Brain microvascular endothelial cell (primary cell): Measurements from ENCODE around the gene MRPL38.

Experiments
- DNase-seq: peaks from one replicate; pipeline ENCODE4 v3.0.0-alpha.2; 2020
- H3K27ac ChIP-seq: fragments of 250-450 bp; sonication (Bioruptor Pico); 2 replicates; pipeline ENCODE4 v1.5.1; 2020; ENCODE audit warnings: mild to moderate bottlenecking, moderate library complexity
- H3K27me3 ChIP-seq: fragments of 250-450 bp; sonication (Bioruptor Pico); replicated peaks from 2 replicates; pipeline ENCODE4 v1.5.1; 2020; ENCODE audit warnings: mild to moderate bottlenecking
- H3K36me3 ChIP-seq: fragments of 250-450 bp; sonication (Bioruptor Pico); replicated peaks from 2 replicates; pipeline ENCODE4 v1.5.1; 2020; ENCODE audit warnings: mild to moderate bottlenecking
- H3K4me3 ChIP-seq: 2 replicates; pipeline ENCODE4 v1.5.1; 2011; ENCODE audit warnings: low read depth, mild to moderate bottlenecking, control low read depth, low read length, moderate library complexity
- in situ Hi-C: cut with HindIII; loops from 2 replicates; pipeline ENCODE4 v1.10.0; 2017; ENCODE audit warnings: low sequenced_read_pairs, low pct_ligation_motif_present
- TF ChIP-seq, protein P1 (sequence below): IDR thresholded peaks from 2 replicates; pipeline ENCODE4 v1.5.1; 2011; ENCODE audit warnings: low read depth, mild to moderate bottlenecking, moderate library complexity, low read length, control low read depth, inconsistent platforms; ENCODE audit errors: missing control alignments

MRPL38 gene

DNA sequence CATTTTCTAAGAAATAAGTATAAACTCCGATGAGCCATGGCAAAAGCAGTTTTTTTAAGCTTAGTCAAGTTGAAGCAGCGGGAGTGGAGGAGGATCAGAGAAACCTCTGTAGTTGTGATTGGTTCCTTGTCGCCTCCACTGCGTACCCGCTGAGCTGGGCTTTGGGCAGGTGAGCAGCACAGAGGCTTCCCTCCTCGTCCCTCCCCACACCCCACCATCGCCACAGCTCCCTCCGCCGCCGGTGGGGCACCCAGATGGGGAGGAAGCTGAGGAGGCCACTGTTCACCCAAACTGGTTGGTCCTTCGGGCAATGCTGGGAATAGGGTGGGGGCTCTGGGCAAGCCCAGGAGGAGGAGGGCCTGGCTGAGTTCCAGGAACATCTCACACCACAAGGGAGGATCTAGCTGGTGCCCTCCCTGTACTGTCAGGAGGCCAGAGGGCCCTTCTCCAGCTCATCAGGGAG, 5.2 kb upstream of the MRPL38 start:
- no peak for DNase-seq
- in situ Hi-C loops = no loop called here
- Histone ChIP-seq H3K4me3 (no peak overlapping the region), H3K27me3 (no peaks in the 10 kb centered on the region), H3K36me3 (no peaks in the 10 kb centered on the region), H3K27ac (no peak overlapping the region)
- TF ChIP-seq, protein P1, sequence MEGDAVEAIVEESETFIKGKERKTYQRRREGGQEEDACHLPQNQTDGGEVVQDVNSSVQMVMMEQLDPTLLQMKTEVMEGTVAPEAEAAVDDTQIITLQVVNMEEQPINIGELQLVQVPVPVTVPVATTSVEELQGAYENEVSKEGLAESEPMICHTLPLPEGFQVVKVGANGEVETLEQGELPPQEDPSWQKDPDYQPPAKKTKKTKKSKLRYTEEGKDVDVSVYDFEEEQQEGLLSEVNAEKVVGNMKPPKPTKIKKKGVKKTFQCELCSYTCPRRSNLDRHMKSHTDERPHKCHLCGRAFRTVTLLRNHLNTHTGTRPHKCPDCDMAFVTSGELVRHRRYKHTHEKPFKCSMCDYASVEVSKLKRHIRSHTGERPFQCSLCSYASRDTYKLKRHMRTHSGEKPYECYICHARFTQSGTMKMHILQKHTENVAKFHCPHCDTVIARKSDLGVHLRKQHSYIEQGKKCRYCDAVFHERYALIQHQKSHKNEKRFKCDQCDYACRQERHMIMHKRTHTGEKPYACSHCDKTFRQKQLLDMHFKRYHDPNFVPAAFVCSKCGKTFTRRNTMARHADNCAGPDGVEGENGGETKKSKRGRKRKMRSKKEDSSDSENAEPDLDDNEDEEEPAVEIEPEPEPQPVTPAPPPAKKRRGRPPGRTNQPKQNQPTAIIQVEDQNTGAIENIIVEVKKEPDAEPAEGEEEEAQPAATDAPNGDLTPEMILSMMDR = no peak

DNA sequence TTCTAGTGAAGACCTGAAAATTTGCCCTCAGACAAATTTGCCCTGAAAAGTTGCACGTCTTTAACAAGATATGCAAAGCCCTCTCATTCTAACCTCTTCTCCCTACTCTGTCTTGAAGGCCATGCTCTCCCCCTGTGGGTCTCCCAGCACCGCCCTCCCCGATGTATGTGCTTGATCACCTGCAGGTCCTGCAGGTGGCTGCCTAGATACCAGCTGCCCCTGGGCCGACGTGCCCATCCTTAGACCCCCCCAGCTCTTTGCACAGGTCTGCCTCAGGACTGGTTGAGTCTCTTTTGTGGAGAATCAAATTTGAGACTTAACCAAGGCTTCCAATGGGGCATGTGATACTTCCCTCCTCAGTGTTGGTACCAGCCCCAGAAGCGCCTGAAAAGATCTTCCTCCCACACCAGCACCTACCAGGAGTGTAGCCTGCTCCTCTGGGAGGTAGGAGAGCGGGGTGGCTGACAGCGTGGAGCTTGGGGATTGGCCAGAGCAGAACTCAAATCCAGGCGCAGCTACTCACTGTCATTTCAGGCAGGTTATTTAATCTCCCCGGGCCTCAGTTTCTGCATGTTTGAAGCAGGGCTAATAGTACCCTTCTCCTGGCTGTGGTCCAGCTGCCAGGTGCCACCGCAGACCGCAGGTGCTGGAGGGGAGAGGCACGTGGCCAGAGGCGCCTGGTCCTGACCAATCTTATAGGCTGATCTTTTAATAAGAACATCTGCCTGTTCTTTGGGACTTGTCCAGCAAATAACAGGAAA, 4.5 kb upstream of the MRPL38 start:
- TF ChIP-seq, protein P1 = no peak
- Histone ChIP-seq H3K27me3 (no peaks in the 10 kb centered on the region), H3K36me3 (no peaks in the 10 kb centered on the region), H3K4me3 (no peak overlapping the region), H3K27ac (no peak overlapping the region)
- in situ Hi-C loops = no loop called here
- DNase-seq = no peak

DNA sequence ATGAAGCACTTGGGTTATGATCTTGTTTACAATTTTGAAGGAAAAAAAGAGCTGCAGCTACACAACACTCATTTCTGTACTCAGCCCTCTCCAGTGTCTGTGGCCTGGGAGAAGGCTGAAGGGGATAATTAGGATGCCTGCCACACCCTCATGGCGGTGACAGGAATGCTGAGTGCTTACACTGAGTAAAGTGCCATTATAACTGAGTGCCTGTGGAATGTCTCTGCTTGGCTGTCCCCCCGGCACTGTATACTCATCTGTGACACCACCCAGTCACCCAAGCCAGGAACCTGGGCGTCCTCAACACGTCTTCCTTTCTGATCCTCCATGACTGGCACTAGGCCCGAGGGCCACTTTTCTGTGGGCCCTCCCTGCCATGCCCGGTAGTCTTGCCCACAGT, 3.5 kb upstream of the MRPL38 start:
- no peaks in the 10 kb centered on the region for H3K27me3 ChIP-seq
- no peak overlapping the region for H3K4me3 ChIP-seq
- in situ Hi-C loops = no loop called here
- H3K27ac ChIP-seq = no peak overlapping the region
- H3K36me3 ChIP-seq = no peaks in the 10 kb centered on the region
- DNase-seq = no peak
- TF ChIP-seq, protein P1 = no peak

DNA sequence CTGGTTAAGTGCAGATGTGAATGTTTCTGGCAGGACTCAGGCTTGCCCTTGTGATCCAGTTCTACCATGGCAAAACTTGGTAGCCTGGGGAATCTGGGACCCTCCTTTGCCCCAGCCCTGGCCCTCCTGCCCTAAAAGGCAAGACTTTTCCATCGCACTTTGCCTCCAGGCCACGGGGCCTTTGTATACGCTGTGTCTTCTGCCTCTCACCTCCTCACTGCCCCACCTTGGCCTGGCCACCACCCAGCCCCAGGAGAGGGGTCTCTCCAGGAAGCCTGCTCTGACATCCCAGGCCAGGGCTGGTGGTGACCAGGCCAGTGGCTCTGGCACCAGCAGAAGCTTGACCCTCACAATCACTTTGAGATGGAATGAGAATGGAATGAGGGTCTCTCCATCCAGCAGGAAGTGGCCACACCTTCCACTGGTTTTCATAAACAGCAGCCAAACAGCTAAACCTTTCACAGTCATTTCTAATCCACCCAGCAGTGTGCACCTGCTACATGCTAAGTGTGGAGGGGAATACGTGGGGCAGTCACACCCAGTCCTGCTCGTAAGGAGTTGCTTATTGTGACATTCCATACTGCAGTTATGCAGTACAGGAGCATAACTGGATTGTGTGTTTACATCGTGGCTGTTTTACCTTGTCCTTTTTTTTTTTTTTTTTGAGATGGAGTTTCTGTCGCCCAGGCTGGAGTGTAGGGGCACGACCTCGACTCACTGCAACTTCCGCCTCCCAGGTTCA, 1.6 kb upstream of the MRPL38 start:
- no peak for DNase-seq
- Histone ChIP-seq H3K4me3 (no peak overlapping the region), H3K27ac (no peak overlapping the region), H3K27me3 (no peaks in the 10 kb centered on the region), H3K36me3 (peaks cover 5% of the 10 kb centered on the region)
- TF ChIP-seq, protein P1 = no peak
- in situ Hi-C loops = no loop called here

DNA sequence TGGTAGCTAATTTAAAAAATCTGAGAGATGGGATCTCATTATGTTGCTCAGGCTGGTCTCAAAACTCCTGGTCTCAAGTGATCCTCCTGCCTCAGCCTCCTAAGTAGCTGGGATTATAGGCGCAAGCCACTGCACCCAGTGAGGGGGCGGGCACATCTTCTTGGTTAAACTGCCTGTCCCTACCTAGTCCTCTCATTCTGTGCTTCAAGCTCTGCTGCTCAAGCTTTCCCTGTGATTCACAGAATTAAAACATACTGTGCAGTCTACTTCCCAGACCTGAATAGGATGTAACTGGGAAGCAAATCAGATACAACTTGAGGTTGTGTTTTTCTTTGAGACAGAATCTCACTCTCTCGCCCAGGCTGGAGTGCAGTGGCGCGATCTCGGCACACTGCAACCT, 2.3 kb downstream of the MRPL38 start:
- Histone ChIP-seq H3K27me3 (no peaks in the 10 kb centered on the region), H3K27ac (no peak overlapping the region), H3K36me3 (peaks cover 15% of the 10 kb centered on the region), H3K4me3 (no peak overlapping the region)
- TF ChIP-seq, protein P1 = no peak
- DNase-seq = no peak
- in situ Hi-C loops = no loop called here

DNA sequence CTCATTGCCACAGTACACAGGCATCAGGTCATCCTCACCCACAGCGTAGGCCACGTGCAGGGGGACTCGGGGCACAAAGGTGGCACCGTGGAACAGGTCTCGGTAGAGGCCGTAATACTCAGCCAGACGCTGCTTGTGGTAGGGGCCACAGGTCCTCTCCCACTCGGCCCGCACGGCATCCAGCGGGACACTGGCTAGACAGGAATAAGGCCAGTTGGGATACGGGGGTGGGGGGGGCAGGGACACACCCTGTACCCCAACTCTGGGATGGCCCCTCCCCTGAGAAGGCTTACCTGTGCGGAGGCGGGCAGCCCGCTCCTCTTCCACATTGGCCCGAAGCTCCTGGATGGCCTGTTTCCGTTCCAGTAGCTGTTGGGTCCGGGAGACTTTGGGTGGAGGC, 3.0 kb downstream of the MRPL38 start:
- no peak overlapping the region for H3K27ac ChIP-seq
- H3K36me3 ChIP-seq = peaks cover 15% of the 10 kb centered on the region
- TF ChIP-seq, protein P1 = no peak
- no peaks in the 10 kb centered on the region for H3K27me3 ChIP-seq
- H3K4me3 ChIP-seq = no peak overlapping the region
- in situ Hi-C loops = no loop called here
- no peak for DNase-seq
